Subcutaneous abdominal adipose tissue (tissue), 5 donors: Measurements from ENCODE around the gene ABI2.
"Not testable (repeated sequence)": the region's sequence is repeated elsewhere in the genome, so short reads cannot be mapped to it uniquely, and the experiment has no call there.

Experiments used
- H3K27ac ChIP-seq: one replicate; pipeline ENCODE4 v1.7.0; 2013; ENCODE audit warnings: low read depth, mild to moderate bottlenecking, inconsistent platforms, low read length, moderate library complexity
- H3K27me3 ChIP-seq, 5 donors: one replicate each; pipeline ENCODE4 v1.7.0; 2013; ENCODE audit warnings: low read length in 5 of 5, inconsistent platforms in 1 of 5; ENCODE audit not compliant: control insufficient read depth in 5 of 5, insufficient read depth in 4 of 5
- H3K36me3 ChIP-seq, 5 donors: one replicate each; pipeline ENCODE4 v1.7.0; 2013; ENCODE audit warnings: low read length in 5 of 5; ENCODE audit not compliant: control insufficient read depth in 5 of 5, insufficient read depth in 5 of 5
- H3K4me1 ChIP-seq, 5 donors: one replicate each; pipeline ENCODE4 v1.7.0; 2013; ENCODE audit warnings: low read length in 5 of 5, mild to moderate bottlenecking in 3 of 5, moderate library complexity in 1 of 5; ENCODE audit not compliant: control insufficient read depth in 5 of 5, insufficient read depth in 5 of 5
- H3K4me3 ChIP-seq, 5 donors: one replicate each; pipeline ENCODE4 v1.7.0; 2013; ENCODE audit warnings: low read length in 5 of 5, low read depth in 1 of 5
- H3K9ac ChIP-seq, 5 donors: one replicate each; pipeline ENCODE4 v1.7.0; 2013; ENCODE audit warnings: low read length in 5 of 5, mild to moderate bottlenecking in 4 of 5, moderate library complexity in 3 of 5
- H3K9me3 ChIP-seq, 5 donors: one replicate each; pipeline ENCODE4 v1.7.0; 2013; ENCODE audit warnings: low read length in 5 of 5; ENCODE audit not compliant: control insufficient read depth in 5 of 5
- donor health status: healthy.
- donor health status: healthy.
- donor health status: healthy.
- donor health status: healthy.
- donor health status: healthy.

The ABI2 gene

DNA sequence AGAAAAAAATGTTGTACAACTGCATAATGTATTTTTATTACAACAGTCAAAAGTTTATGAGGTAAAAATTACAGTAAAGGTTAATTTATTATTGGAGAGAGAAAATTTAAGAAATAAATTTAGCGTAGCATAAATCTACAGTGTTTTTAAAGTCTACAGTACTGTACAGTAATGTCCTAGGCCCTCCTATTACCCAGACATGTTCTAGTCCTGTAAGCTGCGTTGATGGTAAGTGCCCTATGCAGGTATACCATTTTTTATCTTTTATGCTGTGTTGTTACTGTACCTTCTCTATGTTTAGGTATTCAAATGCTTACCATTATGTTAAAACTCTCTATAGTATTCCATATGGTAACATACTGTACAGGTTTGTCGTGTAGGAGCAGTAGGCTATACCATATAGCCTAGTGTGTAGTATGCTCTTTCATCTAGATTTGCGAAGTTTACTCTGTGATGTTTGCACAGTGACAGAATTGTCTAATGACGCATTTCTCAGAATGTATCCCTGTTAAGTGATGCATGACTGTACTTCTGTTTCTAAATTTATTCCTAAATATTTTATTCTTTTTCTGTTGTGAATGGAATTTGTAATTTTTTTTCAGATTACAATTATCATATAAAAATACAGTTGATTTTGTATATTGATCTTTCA lies 24.5 kb downstream of the ABI2 start:
- Histone ChIP-seq H3K27ac (no peak overlapping the region), H3K27me3 (no peaks in the 10 kb centered on the region), H3K9ac (no peak overlapping the region), H3K36me3 (no peaks in the 10 kb centered on the region), H3K4me3 (no peak overlapping the region), H3K4me1 (peaks cover 0 to 5% (median 3%) of the 10 kb centered on the region in 5 donors), H3K9me3 (no peaks in the 10 kb centered on the region)

DNA sequence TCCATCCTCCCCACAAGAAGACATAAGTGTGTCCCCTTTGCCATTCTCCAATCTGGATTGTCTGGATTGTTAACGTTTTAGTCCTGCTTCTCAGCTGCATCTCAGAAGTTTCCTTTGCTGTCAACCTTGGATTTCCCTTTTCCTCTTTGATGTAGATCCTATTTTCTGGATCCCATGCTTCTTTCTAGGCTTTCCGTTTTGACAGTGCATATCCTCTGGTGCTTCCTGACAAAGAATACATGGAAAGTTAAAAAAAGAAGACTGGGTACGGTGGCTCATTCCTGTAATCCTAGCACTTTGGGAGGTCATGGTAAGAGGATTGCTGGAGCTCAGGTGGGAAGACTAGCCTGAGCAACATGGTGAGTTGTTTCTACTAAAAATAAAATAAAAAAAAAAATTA lies 26.8 kb downstream of the ABI2 start:
- Histone ChIP-seq H3K4me3 (no peak overlapping the region), H3K9me3 (no peaks in the 10 kb centered on the region), H3K9ac (no peak overlapping the region), H3K27ac (no peak overlapping the region), H3K4me1 (peaks cover 0 to 5% (median 3%) of the 10 kb centered on the region in 5 donors), H3K27me3 (no peaks in the 10 kb centered on the region), H3K36me3 (no peaks in the 10 kb centered on the region)

DNA sequence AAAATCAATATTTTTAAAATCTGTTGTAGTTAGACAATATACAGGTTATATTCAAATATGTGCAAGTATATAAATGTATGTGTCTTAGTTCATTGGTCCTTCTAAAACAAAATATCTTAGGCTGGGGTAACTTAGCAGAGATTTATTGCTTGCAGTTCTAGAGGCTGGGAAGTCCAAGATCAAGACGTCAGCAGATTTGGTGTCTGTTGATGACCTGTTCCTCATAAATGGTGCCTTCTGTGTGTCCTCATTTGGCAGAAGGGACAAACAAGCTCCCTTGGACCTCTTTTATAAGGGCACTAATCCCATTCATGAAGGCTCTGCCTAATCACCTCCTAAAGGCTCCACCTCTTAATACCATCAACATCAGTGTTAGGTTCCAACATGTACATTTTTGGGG lies 31.3 kb downstream of the ABI2 start:
- Histone ChIP-seq H3K4me3 (no peak overlapping the region), H3K9me3 (no peaks in the 10 kb centered on the region), H3K27me3 (no peaks in the 10 kb centered on the region), H3K36me3 (no peaks in the 10 kb centered on the region), H3K27ac (no peak overlapping the region), H3K9ac (no peak overlapping the region), H3K4me1 (peaks cover 0 to 9% (median 3%) of the 10 kb centered on the region in 5 donors)

DNA sequence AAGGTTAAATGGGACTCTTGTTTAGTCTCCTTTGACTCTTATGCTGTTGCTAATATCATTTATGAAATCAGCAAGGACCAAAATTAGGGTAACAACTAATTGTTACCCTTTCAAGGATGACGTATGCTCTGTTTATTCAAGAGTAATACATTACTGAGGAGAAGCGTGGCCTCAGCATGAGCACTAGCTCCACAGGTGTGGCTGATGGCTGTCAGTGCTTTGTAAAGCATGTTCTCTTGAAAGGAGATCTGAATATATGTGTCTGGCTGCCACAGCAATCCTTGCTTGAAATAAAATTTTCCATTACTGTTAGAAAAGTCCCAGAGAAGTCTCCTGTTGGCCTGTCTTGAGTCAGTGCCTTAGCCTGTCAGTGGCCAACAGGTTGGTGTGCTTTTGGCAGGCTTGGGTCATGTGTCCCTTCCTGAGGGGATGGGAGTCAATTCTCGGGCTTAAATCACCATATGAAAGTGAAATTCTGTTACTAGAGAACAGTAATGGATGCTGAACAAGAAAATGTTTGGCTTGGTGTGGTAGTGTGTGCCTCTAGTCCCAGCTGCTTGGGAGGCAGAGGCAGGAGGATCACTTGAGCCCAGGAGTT lies 32.7 kb downstream of the ABI2 start:
- no peak overlapping the region for H3K9ac ChIP-seq
- no peaks in the 10 kb centered on the region for H3K9me3 ChIP-seq
- H3K36me3 ChIP-seq = no peaks in the 10 kb centered on the region
- H3K27ac ChIP-seq = no peak overlapping the region
- no peak overlapping the region for H3K4me3 ChIP-seq
- H3K27me3 ChIP-seq = no peaks in the 10 kb centered on the region
- H3K4me1 ChIP-seq = peaks cover 0 to 4% (median 2%) of the 10 kb centered on the region in 5 donors

DNA sequence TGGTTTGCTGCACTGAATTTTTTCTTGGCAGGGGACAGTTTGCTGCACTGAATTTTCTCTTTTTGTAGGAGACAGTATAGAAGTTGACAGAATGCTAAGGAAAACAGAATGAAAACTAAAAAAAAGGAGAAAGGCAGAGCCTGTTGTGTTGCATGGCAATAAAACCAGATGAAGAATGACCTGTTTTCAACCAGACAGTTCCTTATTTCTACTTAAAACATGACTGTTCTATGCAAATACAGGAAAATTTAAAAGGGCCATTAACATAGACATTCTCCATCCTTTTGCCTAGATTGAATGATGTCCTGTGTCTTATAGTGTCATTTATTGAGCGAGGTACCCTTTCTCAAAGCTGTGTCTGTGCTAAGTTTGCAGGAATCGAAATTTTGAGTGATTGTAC lies 33.3 kb downstream of the ABI2 start:
- Histone ChIP-seq H3K4me3 (no peak overlapping the region), H3K27ac (no peak overlapping the region), H3K9me3 (no peaks in the 10 kb centered on the region), H3K27me3 (no peaks in the 10 kb centered on the region), H3K4me1 (peaks cover 0 to 4% (median 0%) of the 10 kb centered on the region in 5 donors), H3K36me3 (no peaks in the 10 kb centered on the region), H3K9ac (no peak overlapping the region)

DNA sequence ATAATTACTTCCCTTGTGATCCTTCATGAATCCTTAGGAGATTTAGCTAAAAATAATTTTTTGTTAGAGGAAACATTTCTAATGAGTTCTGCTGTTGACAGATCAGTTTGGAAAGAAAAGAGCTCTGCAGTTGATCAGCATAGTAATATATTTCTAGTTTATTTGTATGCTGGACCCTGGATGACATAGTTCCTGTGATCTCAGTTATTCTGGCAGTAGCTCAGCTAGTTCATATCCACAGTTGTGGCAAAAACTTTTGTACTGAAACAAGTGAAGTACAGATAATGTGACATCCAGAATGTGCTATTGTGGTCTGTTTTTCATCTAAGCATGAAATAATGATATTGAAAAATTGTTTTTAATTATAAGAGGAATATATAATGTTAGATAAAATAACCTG lies 33.7 kb downstream of the ABI2 start:
- H3K27ac ChIP-seq = no peak overlapping the region
- H3K9ac ChIP-seq = no peak overlapping the region
- no peaks in the 10 kb centered on the region for H3K27me3 ChIP-seq
- H3K36me3 ChIP-seq = no peaks in the 10 kb centered on the region
- no peak overlapping the region for H3K4me3 ChIP-seq
- H3K9me3 ChIP-seq = no peaks in the 10 kb centered on the region
- H3K4me1 ChIP-seq = peaks cover 0 to 4% (median 0%) of the 10 kb centered on the region in 5 donors

DNA sequence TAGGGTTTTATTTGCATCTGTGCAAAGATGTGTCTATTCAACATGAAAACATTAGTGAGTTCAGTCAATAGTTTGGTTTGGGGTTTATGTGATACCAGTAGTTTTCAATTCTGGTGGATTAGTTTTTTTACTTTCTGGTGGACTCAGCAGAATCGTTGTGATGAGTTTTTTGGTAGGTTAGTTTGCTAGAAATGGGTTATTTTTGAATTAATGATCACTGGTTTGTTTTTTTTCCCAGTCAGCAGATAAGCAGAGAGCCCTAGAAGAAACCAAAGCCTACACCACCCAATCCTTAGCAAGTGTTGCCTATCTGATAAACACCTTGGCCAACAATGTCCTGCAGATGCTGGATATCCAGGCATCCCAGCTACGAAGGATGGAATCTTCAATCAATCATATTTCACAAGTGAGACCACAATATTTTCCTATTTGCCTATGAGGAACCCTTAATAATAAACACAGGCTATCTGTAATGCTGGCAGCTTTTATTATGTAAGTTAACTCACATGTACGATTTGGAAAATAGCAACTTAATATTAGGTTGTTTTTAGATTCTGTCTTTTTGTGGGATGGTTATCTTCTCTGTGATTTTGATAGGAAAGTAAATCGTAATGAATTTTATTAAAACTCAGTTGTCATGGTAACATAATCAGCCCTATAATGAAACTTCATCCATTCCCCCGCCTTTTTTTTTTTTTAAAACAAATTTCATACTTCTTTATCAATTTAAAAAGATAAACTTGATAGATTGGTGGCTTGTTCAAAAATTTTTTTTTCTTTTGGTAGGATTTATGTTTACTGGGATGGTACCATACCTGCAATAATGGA lies 38.7 kb downstream of the ABI2 start:
- no peak overlapping the region for H3K9ac ChIP-seq
- no peak overlapping the region for H3K4me3 ChIP-seq
- no peaks in the 10 kb centered on the region for H3K9me3 ChIP-seq
- no peak overlapping the region for H3K27ac ChIP-seq
- no peaks in the 10 kb centered on the region for H3K27me3 ChIP-seq
- H3K4me1 ChIP-seq = peaks cover 0 to 2% (median 0%) of the 10 kb centered on the region in 5 donors
- no peaks in the 10 kb centered on the region for H3K36me3 ChIP-seq

DNA sequence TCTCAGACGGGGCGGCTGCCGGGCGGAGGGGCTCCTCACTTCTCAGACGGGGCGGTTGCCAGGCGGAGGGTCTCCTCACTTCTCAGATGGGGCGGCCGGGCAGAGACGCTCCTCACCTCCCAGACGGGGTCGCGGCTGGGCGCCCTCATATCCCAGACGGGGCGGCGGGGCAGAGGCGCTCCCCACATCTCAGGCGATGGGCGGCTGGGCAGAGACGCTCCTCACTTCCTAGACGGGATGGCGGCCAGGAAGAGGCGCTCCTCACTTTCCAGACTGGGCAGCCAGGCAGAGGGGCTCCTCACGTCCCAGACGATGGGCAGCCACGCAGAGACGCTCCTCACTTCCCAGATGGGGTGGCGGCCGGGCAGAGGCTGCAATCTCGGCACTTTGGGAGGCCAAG lies 44.5 kb downstream of the ABI2 start:
- H3K36me3 ChIP-seq, H3K4me3 ChIP-seq, H3K9me3 ChIP-seq, H3K27ac ChIP-seq, H3K9ac ChIP-seq, H3K27me3 ChIP-seq, H3K4me1 ChIP-seq: not testable (repeated sequence)

DNA sequence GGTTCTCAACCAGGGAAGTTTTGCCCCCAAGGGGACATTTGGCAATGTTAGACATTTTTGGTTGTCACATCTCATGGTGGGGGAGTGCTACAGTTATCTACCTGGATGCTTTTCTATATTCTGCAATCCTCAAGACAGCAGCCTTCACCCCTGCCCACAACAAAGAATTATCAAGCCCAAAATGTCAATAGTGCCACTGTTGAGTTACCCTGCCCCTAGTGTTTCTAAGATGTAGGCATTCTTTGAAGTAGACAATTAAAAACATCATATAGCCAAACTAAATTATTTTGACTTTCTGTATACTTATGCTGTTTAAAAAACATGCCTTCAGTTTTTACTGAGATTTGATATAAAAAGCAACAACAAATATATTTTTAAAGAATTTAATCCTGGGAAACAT lies 48.0 kb downstream of the ABI2 start:
- Histone ChIP-seq H3K36me3 (no peaks in the 10 kb centered on the region), H3K4me1 (no peaks in the 10 kb centered on the region), H3K27ac (no peak overlapping the region), H3K4me3 (no peak overlapping the region), H3K9me3 (no peaks in the 10 kb centered on the region), H3K27me3 (no peaks in the 10 kb centered on the region), H3K9ac (no peak overlapping the region)

DNA sequence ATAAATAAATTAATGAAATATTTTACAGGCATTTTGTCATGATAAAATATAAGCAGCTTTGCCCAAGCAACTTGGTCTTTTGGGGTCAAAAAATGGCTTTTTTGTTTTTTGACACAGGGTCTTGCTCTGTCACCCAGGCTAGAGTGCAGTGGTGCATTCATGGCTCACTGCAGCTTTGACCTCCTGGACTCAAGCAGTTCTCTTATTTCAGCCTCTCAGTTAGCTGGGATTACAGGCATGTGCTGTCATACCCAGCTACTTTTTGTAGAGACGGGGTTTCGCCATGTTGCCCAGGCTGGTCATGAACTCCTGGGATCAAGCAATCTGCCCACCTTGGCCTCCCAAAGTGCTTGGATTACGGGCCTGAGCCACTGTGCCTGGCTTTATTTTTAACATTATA lies 51.0 kb downstream of the ABI2 start:
- Histone ChIP-seq H3K27ac (no peak overlapping the region), H3K36me3 (no peaks in the 10 kb centered on the region), H3K4me1 (no peaks in the 10 kb centered on the region), H3K27me3 (no peaks in the 10 kb centered on the region), H3K9me3 (no peaks in the 10 kb centered on the region), H3K4me3 (no peak overlapping the region), H3K9ac (no peak overlapping the region)
